ENCODE results near the gene SMYD3.
A peak's percentile ranks its signal among the peaks of the same experiment; 100 is the strongest.

The SMYD3 gene

DNA sequence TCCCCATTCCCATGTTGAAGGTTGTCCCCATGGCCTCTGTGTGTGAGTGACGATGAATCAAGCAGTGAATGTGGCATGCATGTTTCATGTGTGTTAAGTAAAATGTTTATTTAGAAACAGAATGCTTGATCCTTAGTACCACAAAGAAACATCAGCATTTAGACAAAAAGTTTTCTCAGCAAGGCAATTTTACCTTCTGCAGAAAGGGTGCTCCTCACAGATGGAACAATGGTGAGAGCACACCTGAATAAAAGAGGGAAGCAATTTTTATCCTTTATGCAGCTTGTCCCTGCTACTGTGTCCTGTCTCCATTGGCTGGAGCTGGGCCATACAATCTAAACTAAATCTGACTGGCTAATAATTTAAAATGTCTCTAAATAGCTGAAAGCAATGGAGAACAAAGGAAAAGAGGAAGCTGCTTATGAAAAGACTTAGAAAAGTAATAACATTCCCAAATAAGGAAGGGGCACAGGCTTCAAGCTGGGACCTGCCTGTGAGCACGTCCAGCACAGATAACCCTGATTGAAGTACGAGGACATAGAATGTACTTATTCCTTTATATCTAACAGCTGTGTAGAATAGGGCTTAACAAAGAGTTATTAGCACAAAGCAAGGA, 8.4 kb upstream of the SMYD3 start:
- no peak for DNase-seq

DNA sequence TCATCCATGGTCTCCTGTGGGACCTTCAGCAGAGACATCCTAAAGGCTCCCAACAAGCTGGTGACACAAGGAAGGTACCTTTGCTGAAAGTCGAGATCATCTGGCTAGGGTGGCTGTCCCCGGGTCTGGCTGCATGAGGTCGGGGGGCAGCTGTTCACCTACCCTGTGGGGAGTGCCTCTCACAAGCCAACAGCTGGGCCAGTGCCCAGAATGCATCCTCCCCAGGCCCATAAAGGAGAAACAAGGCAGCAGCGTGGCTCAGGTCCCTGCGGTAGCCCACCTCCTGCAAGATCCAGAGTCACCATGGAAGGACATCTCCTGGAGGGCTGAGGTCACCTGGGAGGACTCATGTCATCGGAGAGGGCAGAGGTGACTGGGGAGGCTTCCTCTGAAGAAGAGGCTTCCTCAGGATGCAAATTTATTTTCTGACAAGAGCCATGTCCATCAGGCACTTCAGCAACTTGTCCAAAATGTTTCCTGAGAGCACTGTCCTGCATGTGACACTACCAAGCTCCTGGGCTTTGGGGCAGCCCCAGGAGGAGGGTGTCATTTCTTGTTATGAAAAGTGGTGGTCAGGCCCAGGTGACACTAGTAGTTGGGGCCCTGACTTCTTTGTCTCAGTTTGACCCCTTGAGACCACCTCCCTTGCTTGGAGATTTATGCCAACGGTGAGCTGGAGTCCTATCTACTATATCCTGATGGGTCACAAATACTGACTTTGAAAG, 6.7 kb upstream of the SMYD3 start:
- no peak for DNase-seq

DNA sequence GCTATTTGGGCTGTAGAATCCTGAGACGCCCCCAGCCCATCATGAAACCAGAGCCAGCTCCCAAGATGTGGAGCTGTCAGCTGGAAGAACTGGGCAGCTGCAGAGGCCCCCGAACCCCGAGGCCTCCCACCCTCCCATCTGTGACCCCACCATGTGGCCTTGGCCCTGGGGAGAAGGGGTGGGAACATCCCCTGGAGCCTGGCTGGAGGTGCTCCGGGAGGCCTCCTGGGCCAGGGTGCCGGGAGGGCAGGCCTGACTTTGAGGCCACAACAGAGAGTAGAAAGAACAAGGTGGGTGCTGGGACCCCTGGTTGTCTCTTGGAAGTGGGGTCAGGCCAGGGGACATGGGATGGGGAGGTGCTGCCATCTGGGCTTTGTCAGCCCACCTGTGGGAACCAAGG, 6.0 kb upstream of the SMYD3 start:
- DNase-seq: no peak

DNA sequence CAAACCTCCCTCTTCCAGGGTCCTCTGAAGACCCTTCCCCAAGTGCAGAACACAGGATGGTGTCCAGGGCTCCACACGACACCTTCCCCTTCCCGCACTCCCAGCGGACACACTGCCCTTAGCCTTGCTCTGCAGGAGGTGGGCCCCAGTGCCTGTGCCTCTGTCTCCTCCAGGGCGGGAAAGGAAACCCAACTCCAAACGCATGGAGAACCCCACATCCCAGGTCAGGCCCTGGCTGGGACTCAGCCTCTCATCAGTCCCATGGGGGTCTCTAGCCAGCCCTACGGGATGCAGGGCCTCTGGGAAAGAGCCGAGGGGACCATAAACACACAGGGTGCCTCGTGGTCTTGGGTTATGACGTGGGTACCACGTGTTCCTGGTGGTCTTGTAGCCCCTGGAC, 5.6 kb upstream of the SMYD3 start:
- DNase-seq: no peak

DNA sequence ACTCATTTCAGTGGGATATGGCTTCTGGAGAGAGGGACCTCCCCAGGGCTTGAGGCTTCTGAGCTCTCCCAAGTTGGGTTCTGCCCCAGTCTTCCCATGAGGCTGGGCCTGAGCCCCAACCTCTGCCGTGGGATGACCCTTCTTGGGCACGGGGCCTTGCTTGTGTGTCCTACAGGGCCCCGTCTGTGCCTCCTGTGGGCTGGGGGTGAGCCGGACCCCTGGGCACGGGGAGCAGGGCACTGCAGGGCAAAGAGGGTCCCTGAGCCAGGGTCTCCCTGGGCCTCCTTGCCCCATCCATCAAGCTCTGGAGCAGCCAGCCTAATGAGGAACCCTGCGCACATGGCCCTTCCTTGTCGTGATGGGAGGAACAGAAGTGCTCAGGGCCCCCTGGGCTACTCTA, 5.2 kb upstream of the SMYD3 start:
- no peak for DNase-seq

DNA sequence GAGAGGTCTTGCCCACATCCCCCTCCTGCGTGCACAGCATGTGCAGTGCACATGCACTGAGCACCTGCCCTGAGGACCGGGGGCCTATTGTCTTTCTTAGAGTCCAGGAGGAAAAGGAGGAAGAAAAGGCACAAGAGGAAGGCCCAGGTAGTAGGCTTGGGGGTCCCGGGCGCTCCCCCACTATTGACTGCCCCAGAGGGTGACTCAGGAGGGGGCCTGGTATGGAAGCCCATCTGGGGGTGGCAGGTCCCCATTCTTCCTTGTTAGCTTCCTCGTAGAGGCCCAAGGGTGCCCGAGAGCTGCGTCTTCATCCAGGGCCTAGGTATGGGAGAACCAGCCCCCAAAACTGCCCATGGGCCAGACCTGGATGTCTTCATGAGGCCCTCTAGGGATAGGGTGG, 4.1 kb upstream of the SMYD3 start:
- DNase-seq: no peak

DNA sequence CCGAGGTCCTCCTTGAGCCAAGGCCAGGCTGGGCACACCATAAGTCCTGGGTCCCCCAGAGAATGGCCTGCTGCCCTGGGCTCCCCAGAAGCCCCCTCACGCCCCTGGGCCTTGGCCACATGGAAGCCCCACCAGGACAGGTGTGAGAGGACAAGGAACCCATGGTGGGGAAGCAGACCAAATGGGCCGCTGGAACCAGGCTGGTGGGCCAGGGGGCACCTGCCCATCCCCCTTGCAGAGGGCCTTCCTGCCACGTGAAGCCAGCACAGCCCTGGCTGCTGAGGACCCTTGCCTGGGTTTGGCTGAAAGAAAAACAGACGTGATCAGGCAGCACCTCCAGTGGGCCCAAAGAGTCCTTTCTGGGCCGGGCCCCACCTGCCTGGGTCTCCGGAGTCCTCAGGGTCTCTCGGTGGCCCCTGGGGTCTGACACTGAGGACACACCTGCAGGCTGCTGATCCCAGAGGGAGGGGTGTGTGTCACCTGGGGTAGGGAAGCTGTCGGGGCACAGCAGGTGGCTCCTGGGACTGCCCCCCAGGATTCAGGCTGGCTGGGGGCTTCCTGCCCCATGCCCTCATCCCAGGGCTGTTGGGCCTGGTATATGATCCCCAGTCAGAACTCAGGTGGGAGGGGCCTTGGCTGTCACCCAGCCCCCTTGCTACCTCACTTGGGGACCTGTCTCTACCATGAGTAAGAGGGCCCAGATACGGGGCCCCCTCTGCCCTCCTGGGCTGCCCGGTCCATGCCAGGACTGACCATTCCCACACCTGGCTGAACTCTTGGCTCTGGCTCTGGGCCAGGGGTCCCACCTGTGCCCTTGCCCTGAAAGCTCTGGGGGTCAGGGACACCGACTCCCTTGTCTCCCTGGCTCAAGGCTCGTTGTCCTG, 3.3 kb upstream of the SMYD3 start:
- DNase-seq: no peak

DNA sequence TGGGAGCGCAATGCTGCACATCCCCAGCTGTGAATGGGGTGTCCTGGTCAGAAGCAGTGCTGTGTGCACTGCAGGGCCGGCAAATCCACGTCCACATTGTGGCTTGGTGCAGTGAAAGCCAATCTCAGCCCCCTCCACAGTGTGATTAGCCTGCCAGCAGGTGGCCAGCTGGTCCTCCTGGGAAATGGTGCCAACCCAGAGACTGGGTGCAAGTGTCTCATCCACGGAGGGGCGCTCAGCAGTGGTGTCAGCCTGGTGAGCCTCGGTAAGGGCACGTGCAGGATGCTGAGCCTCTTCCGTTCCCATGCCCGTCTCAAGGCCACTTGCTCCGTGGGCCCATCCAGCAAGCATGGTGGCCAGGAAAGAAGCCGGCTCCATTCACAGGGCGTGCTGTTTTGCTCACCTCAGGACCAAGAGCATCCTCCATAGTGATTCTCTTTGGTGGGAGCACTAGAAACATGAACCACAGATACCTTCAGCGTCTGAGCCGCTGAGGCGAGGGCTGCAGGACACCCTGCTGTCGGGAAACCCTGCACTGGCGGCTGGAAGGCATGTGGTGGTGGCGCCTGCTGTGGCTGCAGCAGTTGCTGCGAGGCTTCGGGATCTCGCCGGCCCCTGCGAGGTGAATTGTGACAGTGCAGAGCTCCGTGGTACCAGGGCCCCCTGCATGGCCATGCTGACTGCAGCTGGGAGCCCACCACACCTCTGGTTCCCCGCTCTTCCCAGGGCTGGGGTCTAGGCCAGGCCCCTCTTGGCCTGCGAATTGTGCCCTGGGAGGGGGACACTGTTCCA, 2.0 kb upstream of the SMYD3 start:
- DNase-seq: no peak

DNA sequence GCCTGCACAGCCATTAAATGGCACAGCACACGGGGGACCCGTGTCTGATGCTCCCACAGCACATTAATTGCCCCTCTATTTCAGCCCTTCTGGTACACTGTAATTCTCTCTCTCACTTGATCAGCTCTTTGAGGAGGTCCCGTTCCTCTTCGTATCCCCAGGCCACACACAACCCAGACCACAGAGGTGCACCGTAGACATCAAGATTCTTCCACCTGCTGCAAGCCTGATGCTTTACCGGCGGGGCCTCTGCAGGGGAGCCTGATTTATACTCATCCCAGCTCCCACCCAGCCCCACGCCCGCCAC, 759 bp downstream of the SMYD3 start:
- no peak for DNase-seq

DNA sequence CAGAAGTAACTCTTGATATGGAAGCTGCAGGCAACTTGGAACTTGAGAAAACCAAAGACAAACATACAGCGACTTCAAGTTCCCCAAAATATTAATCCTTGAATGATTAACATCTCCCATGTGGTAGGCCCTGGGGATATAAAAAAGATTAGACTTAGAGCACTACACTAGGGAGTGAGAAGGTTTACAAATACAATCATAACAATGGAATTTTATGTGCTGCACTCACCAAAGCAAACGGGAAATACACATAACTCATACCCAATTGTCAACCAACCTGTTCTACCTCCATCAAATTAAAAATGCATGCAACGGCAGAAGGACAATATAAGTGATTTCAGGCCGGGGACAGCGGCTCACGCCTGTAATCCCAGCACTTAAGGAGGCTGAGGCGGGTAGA, 3.7 kb downstream of the SMYD3 start:
- peak; percentile 38 for DNase-seq

DNA sequence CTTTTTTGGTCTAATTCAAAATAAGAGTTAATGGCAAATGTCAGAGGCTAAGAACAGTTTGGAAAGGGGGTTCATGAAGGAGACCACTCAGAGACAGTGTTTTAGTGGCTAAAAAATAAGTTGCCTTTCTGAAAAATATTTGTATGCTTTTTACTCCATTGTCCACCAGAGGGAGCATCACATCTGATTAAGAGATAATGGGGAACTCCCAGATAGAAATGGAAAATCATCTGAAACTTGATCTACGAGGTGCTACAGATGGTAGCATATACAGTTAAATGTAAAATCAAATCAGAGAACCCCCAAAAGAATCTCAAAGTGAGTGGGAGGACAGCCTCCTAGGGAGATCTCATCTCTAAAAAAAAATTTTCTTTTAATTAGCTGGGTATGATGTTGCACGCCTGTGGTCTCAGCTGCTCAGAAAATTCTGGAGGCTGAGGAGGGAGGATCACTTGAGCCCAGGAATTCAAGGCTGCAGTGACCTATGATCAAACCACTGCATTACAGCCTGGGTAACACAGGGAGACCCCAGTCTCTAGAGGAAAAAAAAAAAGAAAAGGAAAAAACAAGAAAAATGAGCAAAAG, 9.7 kb downstream of the SMYD3 start:
- peak; percentile 72 for DNase-seq

DNA sequence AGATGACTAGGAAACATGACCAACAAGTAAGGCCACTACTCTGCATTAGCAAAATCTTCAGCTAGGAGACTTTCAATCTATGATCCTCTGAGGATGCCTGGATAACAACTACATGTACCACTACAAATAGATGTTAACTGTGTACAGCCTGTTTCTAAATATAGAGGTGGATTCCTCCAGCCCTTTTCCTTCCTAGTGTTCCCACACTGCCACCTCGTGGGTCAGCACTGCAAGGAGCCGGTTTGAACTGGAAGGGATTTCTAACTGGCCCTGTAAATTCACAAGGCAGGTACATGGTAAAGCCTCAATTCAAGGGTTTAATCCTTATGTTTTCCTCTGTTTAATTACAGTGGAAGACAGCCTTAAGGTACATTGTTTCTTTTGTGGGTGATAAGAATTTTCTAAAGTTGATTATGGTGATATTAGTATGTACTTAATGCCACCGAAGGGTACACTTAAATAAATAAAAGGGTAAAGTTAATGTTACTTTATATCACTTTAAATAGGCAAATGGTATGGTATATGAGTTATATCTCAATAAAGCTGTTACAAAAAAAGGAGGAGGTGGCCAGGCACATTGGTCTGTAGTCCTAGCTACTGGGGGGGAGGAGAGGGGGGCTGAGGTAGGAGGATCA, 14.4 kb downstream of the SMYD3 start:
- DNase-seq: peak; percentile 72

DNA sequence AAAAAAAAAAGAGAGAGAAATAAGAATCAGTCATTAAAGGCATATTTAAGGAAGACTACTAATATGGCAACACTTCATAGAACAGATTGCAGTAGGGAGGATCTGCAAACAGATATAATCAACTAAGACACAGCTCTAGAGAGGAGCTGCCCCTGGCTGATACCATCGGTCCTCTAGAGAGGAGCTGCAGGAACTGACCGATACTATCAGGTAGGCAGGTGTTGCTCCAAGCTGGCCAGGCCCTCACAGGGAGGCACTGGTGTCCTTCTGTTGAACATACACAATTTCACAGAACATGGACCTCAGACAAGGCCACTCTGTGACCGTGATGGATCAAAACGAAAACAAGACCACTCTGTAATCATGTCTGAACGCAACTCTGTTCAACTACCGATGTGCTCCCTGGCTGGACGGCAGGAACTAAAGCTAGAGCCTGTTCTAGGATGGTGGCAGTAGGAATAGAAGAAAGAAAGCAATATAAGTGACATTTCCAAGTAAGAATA, 15.5 kb downstream of the SMYD3 start:
- DNase-seq: no peak

DNA sequence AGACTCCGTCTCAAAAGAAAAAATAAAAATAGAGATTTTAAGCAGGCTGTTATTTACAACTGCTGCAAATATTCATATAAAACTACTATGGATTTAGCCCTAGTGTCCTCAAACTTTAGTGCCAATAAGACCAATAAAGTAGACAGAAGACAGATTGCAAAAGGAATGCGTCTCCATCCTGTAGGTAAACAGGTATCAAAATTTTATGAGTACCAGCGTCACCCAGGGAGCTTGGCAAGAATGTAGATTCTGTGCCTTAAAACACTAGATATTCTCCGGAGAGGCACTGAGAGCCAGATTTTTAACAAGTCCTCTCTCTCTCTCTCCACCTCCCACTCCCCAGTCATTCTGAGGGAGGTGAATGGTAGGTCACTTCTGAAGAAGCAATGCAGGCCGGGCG, 18.4 kb downstream of the SMYD3 start:
- DNase-seq: no peak

DNA sequence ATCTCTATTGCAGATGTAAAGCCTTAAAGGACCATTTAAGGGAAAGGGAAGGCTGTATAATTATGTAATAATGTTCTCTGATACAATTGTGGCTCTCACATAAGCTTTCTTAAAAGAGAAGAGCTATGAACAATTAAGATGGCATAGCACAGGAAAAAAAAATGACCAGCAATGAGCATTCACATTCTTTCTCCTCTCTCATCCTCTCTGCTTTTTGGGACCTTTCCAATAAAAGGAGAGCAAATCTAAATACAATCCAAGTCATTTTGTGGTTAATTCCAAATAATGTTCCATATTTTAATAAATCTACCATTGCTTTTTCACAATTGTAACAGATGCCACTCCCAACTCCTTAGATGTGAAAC, 23.5 kb downstream of the SMYD3 start:
- no peak for DNase-seq

DNA sequence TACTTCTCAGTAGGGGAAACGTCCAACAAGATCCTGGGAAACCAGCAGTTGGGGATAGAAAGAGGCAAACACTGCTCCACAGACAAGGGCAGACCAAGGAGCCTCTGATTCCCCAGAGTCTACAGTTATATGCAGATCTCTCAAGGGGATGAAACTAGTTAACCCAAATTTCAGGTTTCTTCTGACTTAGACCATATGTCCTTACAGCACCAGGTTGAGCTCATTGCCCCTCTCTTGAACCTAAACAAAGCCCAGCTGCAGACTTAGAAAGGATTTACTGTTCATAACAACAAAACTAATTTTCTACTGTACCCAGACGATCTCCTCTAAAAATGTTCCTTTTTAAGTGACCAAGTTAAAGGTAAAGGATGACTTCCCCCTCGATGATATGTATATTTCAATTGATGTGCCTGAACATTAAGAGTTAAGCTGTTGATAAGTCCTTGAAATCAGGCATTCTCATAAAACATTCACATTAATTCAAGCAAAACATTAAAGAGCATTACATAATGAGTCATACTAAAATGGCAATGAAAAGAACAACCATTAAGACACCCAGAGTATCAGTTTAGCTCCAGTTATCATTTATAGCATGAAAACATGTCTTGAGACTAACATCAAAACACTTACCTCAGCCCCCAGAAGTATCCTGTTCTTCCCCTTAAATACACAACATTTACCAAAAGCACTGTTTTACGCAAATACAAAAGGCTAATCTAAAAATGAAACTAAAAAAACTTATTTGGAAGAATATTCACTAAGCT, 24.1 kb downstream of the SMYD3 start:
- no peak for DNase-seq

DNA sequence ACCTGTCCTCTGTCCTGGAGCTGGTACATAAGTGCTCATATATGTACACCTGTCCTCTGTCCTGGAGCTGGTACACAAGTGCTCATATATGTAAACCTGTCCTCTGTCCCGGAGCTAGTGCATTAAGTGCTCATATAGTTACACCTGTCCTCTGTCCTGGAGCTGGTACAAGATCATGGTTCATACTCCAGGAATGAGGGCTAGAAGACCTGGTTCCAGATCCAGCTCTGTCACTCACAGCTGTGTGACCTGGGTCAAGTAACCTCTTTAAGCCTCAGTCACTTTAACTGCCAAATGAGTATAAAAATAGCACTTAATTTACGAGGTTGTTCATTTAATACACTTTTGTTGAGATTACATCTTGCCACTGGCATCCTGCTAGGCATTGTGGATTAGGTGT, 28.0 kb downstream of the SMYD3 start:
- no peak for DNase-seq

DNA sequence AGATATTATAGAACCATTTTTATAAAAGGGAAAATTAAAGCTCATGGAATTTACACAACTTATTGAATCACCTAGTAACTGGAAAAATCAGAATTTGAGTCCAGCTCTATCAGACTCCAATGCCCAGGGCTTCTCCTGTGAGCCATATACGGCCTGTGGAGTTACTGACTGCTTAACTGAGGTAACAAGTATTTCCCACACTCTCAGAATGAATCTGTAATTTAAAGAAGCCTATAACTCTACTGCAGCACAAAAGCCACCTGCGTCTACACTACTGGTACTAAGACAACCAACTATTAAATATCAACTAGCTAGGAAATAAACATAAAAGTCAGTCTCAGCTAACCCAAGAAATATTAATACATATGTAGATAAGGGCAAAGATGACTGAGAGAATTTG, 29.4 kb downstream of the SMYD3 start:
- no peak for DNase-seq

DNA sequence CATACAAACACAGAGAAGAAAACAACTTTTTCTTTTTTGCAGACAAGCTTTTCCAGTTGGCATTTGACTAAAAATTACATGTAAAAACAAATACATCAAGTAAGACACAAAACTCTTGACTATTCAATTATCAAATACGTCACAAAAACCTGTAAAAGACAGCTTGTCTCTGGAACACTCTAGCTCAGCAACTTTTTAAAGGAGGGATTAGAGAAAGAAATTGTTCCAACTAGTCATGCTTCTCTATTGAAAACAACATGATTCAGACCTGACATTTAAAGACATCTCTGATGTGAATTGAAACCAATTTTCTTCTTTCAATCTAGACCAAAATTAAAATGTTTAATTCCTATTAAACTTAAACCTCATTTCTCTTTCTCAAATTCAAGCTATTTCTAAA, 30.3 kb downstream of the SMYD3 start:
- DNase-seq: no peak

DNA sequence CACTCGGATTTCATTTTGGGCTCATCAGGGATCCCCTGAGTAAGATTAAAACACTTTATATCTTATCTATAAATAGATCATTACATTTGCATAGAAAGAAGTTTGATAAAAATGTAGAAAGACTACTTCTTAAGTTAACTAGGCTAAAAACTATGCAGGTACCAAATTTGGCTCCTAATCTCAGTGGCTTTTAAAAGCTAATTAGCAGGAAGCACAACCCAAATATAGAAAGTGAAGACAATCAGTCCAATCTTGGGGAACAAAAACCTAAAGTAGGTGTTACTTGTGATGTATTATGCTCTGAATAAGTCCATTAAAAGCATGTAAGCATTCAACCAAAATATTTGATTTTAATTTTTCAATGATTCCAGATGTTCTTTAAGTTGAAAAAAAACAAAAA, 35.4 kb downstream of the SMYD3 start:
- no peak for DNase-seq

DNA sequence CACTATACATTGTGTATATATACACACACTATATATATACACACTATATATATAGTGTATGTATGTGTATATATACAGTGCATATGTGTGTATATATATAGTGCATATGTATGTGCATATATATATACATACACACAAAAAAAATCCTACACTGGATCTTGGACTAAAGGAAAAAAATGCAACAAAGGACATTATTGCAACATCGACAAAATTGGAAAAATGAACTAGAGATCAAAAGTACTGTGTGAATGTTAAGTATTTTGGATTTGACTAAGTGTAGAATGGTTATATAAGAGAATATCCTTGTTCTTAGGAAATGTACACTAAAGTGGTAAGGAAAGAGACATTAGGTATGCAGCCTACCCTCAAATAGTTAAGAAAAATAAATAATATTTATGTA, 36.5 kb downstream of the SMYD3 start:
- DNase-seq: no peak

DNA sequence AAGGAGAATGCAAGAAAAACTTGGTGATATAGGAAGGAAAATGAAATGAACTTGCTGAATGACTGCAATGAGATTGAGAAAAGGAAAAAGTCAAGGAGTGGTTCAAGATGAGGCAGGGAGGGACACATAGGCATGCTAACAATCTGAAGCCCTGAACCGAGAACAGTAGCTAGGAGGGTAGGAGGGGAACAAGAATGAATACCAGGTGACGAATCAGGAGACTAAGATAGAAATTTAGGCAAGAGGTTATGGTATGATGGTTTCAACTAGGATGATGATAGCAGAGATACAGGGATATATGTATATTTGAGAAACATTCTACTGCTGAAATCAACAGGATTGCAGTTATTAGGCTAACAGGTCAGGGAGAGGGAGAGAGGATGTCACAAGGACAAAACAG, 44.1 kb downstream of the SMYD3 start:
- DNase-seq: no peak

All from fibroblast of skin of right quadriceps (primary cell).